ENCODE results near the gene VAV2. TPM values are rescaled to one million over a fixed set of nuclear protein-coding genes. Genes with fewer than 3 reads are reported as not detected.

The VAV2 gene
- total RNA-seq, 1 experiment from 2014 or later = 24.7 TPM

GRCh38 chr9:133807818-133808217 is 184.3 kb downstream of the VAV2 start:
- H3K4me3 ChIP-seq (ENCODE audit: low read depth in 2 of 2, low read length in 2 of 2) = no peak overlapping the region
- intact Hi-C loops (cut with micrococcal nuclease; ENCODE audit: unreplicated experiment) = no loop called here
- ChIA-PET POLR2A (no interaction called here), CTCF (no interaction called here)
- H3K27me3 ChIP-seq (ENCODE audit: control insufficient read depth, insufficient read depth, low read length) = no peaks in the 10 kb centered on the region
- no peaks in the 10 kb centered on the region for H3K9me3 ChIP-seq (ENCODE audit: control insufficient read depth, insufficient read depth, low read depth, low read length)
- BruUV-seq (replicated peaks) = no TSS peak
- in situ Hi-C loops (cut with HindIII; ENCODE audit: low pct_unique_long_range_greater_than_20kb, low sequenced_read_pairs) = no loop called here
- TF ChIP-seq SIN3A (IDR thresholded peaks at IDR 0.05; ENCODE audit: borderline replicate concordance, insufficient read depth, low read depth, low read length) (no peak), TCF7L2 (IDR thresholded peaks at IDR 0.05; ENCODE audit: low read depth, low read length) (no peak), POLR2AphosphoS5 (IDR thresholded peaks at IDR 0.05; ENCODE audit: low read depth, low read length) (no peak), REST (IDR thresholded peaks at IDR 0.05; ENCODE audit: insufficient read depth in 1 of 2, low read depth in 2 of 2, low read length in 1 of 2) (no peak), CTCF (IDR thresholded peaks at IDR 0.05) (no peak)
- no peak for DNase-seq (ENCODE audit: low read depth, low spot score)
- H3K36me3 ChIP-seq (ENCODE audit: control insufficient read depth, insufficient read depth, low read length) = no peaks in the 10 kb centered on the region
- ATAC-seq = no peak
- H3K27ac ChIP-seq (ENCODE audit: low read length) = no peak overlapping the region
- H3K4me1 ChIP-seq (ENCODE audit: control insufficient read depth, insufficient read depth, low read length) = no peaks in the 10 kb centered on the region

GRCh38 chr9:133807037-133807436 is 185.1 kb downstream of the VAV2 start:
- no peak for ATAC-seq
- Histone ChIP-seq H3K4me3 (ENCODE audit: low read depth in 2 of 2, low read length in 2 of 2) (no peak overlapping the region), H3K36me3 (ENCODE audit: control insufficient read depth, insufficient read depth, low read length) (no peaks in the 10 kb centered on the region), H3K27ac (ENCODE audit: low read length) (no peak overlapping the region), H3K9me3 (ENCODE audit: control insufficient read depth, insufficient read depth, low read depth, low read length) (no peaks in the 10 kb centered on the region), H3K4me1 (ENCODE audit: control insufficient read depth, insufficient read depth, low read length) (no peaks in the 10 kb centered on the region), H3K27me3 (ENCODE audit: control insufficient read depth, insufficient read depth, low read length) (no peaks in the 10 kb centered on the region)
- ChIA-PET CTCF (no interaction called here), POLR2A (no interaction called here)
- intact Hi-C loops (cut with micrococcal nuclease; ENCODE audit: unreplicated experiment) = no loop called here
- TF ChIP-seq CTCF (IDR thresholded peaks at IDR 0.05) (no peak), REST (IDR thresholded peaks at IDR 0.05; ENCODE audit: insufficient read depth in 1 of 2, low read depth in 2 of 2, low read length in 1 of 2) (no peak), TCF7L2 (IDR thresholded peaks at IDR 0.05; ENCODE audit: low read depth, low read length) (no peak), POLR2AphosphoS5 (IDR thresholded peaks at IDR 0.05; ENCODE audit: low read depth, low read length) (no peak), SIN3A (IDR thresholded peaks at IDR 0.05; ENCODE audit: borderline replicate concordance, insufficient read depth, low read depth, low read length) (no peak)
- no peak for DNase-seq (ENCODE audit: low read depth, low spot score)
- BruUV-seq (replicated peaks) = no TSS peak
- in situ Hi-C loops (cut with HindIII; ENCODE audit: low pct_unique_long_range_greater_than_20kb, low sequenced_read_pairs) = no loop called here
